Neural progenitor cell (in vitro differentiated cells): Measurements from ENCODE around the gene PKNOX2.

Source experiments
- EZH2 ChIP-seq: fragments of 200-600 bp; sonication (generic); IDR thresholded peaks from 2 replicates; pipeline ENCODE4 v1.6.1; 2017; ENCODE audit warnings: antibody characterized with exemption, mild to moderate bottlenecking, moderate library complexity
- EZH2phosphoT487 ChIP-seq: fragments of 200-600 bp; sonication (generic); IDR thresholded peaks from 2 replicates; pipeline ENCODE4 v1.6.1; 2017; ENCODE audit warnings: antibody characterized with exemption
- TF ChIP-seq, protein P1 (sequence below): fragments of 200-600 bp; sonication (generic); IDR thresholded peaks from 2 replicates; pipeline ENCODE4 v1.5.1; 2017; ENCODE audit warnings: antibody characterized with exemption, mild to moderate bottlenecking

DNA sequence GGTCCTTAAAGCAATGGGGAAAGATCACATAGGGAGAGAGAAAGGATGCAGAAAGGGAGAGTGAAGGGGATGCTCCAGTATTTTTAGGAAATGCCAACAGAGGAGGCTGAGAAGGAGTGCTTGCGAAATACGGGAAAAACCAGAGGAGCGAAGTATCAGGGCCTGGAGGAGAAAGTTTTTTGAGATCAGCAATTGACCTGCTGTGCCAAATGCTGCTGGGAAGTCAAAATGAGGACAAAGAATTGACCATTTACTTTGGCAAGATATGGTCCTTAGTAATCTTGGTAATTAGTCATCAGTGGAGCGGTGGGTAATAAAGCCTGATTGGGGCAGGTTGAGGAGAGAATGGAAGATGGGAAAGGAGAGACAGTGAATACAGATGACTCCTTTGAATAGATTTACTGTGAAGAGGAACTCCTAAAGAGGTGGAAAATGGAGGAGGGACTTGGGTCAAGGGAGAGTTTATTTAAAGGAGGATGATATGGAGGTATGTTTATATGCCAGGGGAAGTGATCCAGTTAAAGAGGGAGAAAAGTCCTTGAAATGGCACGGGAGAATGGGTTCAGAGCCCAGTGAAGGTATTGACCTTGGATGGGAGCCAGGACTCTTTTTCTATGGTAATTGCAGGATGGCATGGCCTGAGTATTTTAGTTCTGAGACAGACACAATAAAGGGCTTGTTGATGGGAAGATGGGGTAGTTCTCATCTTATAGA, 111.5 kb downstream of the PKNOX2 start:
- TF ChIP-seq EZH2 (no peak), EZH2phosphoT487 (no peak)
- TF ChIP-seq, protein P1, sequence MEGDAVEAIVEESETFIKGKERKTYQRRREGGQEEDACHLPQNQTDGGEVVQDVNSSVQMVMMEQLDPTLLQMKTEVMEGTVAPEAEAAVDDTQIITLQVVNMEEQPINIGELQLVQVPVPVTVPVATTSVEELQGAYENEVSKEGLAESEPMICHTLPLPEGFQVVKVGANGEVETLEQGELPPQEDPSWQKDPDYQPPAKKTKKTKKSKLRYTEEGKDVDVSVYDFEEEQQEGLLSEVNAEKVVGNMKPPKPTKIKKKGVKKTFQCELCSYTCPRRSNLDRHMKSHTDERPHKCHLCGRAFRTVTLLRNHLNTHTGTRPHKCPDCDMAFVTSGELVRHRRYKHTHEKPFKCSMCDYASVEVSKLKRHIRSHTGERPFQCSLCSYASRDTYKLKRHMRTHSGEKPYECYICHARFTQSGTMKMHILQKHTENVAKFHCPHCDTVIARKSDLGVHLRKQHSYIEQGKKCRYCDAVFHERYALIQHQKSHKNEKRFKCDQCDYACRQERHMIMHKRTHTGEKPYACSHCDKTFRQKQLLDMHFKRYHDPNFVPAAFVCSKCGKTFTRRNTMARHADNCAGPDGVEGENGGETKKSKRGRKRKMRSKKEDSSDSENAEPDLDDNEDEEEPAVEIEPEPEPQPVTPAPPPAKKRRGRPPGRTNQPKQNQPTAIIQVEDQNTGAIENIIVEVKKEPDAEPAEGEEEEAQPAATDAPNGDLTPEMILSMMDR, result no peak
